Measurements from ENCODE around the gene BIN2.
A peak's percentile ranks its signal among the peaks of the same experiment; 100 is the strongest.

BIN2 gene

GRCh38 chr12:51323966-51324895 is at the start of gene BIN2:
TSS of gene BIN2 (minus strand) at chr12:51324174. CDS start at chr12:51324102, 72 bp downstream.
- no peak for DNase-seq

GRCh38 chr12:51373187-51373586 is 49.2 kb upstream of the BIN2 start:
- DNase-seq = no peak

DNA sequence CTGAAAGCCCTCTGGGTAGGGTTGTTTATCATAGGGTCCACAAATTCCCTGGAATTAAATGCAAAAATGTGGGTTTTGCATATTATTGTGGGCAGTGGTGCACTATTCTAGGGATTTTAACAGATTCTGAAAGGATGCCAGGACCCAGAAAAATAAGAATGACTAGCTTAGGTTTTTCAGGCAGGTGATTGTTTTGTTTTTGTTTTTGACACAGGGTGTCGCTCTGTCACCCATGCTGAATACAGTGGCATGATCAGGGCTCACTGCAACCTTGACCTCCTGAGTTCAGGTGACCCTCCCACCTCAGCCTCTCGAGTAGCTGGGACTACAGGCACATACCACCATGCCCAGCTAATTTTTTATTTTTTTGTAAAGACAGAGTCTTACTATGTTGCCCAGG is 48.0 kb upstream of the BIN2 start:
- DNase-seq = no peak

GRCh38 chr12:51371295-51371953 is 47.5 kb upstream of the BIN2 start:
- peak; percentile 75 for DNase-seq

DNA sequence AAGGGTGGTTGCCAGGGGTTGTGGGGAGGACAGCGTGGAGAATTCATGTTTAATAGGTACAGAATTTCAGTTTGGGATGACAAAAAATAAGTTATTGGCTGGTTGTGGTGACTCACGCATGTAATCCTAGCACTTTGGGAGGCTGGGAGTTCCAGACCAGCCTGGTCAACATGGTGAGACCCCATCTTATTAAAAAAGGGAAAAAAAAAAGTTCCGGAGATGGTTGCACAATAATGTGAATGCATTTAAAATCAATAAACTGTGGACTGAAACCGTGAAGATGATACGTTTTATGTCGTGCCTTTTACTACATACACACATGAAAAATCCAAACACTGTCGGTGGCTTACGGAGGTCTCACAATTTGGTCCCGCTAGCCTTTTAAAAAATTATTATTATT is 46.7 kb upstream of the BIN2 start:
- no peak for DNase-seq

DNA sequence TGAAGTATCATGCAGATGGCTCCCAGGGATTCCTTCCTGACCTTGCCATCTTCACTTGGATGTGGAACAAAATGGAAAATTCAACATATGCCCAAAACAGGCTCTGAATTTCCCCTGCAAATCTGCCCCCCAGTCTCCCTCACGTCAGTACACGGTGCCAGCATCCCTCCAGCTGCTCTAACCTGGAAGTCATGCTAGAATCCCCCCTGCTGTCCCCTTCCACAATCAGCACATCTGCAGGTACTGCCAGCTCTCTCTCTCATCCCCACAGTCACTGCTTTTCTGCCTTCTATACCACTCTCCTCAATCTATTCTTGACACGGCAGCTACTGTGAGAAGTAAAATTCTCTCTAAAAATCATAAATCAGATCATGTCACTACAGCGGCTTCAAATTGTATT is 45.6 kb upstream of the BIN2 start:
- no peak for DNase-seq

GRCh38 chr12:51368640-51369517 is 44.9 kb upstream of the BIN2 start:
- DNase-seq = peak; percentile 76

GRCh38 chr12:51365276-51365675 is 41.3 kb upstream of the BIN2 start:
- DNase-seq = no peak

DNA sequence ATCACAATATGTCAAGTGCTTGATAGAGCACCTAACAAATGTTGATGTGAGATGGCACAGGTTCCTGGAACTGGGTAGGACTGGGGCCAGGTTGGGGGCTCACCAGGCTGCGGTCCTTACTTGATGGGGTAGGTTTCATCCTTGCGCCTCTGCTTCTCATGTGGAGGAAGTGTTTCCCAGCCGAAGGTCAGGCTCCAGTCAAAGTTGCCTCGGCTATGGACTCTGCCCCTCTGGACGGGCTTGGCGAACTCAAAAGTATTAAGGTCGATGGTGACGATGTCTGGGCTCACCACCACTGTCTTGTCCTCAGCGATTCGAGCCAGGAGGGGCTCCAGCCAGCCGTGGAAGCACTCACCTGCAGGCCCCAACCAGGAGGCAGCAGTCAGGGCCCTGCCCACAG is 40.0 kb upstream of the BIN2 start:
- DNase-seq = no peak

GRCh38 chr12:51362747-51363342 is 38.9 kb upstream of the BIN2 start:
- no peak for DNase-seq

DNA sequence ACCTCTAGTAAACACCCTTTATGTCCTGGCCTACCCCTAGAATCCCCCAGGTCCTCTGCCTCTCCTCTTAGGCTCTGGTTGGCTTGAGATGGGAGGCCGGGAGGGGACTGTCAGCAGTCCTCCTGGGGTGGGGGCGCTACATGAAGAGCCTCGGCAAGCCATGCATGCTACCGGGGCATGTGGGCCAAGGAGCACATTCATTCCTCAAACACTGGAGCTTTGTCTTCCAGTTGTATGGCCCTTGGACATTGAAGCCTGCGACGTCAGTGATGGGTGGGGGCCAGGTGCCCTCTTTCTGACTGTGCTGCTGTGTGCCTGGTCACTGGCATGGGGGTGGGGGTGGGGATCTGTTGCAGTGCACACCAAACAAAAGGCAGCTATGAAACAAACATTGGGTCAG is 38.3 kb upstream of the BIN2 start:
- no peak for DNase-seq

- no peak for DNase-seq
Measured at GRCh38 chr12:51361161-51362016, 37.4 kb upstream of the BIN2 start.

DNA sequence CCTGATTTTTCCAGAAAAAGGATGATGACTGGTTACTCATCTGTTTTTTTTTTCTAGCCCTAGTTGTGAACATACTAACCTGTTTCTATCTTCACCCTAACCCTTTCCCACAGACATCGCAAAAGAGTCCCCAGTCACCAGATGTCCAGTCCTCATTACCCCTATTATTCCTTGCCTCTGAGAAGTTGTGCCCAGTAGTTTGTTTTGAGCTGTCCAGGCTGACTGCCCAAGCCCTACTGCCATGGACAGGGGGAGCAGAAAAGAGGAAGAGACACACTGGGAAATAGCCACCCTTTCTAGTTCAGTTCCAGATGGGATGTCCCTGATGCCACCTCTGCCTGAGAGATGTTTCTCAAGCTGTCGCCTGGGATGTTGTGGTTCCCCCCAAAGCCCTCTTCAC is 36.3 kb upstream of the BIN2 start:
- DNase-seq = no peak

DNA sequence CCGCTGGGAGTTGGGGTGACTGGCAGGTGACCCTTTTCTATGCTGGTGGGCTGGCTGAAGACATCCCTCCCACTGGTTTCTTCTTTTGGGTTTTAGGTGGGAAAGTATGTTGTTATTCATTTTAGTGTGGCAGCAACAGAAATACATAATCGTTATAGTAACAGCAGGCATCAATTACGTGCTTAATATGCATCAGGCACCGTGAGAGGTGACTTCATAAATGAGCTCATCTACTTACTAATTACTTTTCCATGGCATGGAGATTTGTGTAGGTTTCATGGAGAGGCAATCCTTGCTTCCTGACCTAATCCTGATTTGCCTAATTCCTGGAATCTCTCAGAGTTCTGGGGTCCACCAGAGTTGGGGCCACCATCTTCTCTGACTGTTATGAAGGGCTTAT is 35.9 kb upstream of the BIN2 start:
- DNase-seq = no peak

- DNase-seq = no peak
Measured at GRCh38 chr12:51358496-51358895, 34.5 kb upstream of the BIN2 start.

GRCh38 chr12:51357374-51358047 is 33.5 kb upstream of the BIN2 start:
- DNase-seq = no peak

GRCh38 chr12:51351913-51352532 is 28.0 kb upstream of the BIN2 start:
- DNase-seq = peak; percentile 44

GRCh38 chr12:51349026-51349425 is 25.1 kb upstream of the BIN2 start:
- no peak for DNase-seq

DNA sequence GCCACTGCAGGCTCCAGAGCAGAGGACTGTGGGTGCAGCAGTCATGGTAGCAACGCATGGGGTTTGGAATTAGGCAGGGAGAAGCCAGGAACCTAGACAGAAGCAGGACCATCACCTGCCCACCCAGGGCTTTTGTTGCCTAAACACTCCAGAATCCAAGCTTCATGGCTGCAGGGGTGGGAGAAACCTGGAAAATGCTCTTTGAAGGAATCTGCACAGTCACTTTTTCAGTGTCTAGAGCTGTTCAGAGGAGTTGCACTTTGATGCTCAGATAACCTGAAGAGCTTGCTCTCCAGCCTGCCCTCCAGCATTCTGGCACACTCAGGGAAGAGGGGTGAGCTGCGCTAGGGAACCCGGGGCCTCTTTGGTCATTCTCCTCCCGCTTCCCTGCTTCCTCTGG is 24.1 kb upstream of the BIN2 start:
- DNase-seq = no peak

GRCh38 chr12:51346581-51346980 is 22.6 kb upstream of the BIN2 start, which contains the start of gene CELA1:
TSS of gene CELA1 (minus strand) at chr12:51346679. CDS start at chr12:51346638, 41 bp downstream.
- no peak for DNase-seq

GRCh38 chr12:51345681-51346080 is 21.7 kb upstream of the BIN2 start:
- no peak for DNase-seq

All from NCI-H510A treated with DMSO at 0.1 percent for 48 hours (cell line).